Stimulated activated naive CD4-positive, alpha-beta T cell treated with Interleukin-2 at 50 U/mL for 16 hours (primary cell): ENCODE results near the gene OR2Z1.
"Not testable (repeated sequence)": the region's sequence is repeated elsewhere in the genome, so short reads cannot be mapped to it uniquely, and the experiment has no call there.

Experiments used
- DNase-seq: peaks from one replicate; lab custom pipeline; 2025; lab: John Stamatoyannopoulos, UW

Gene OR2Z1

GRCh38 chr19:8702350-8702749, 19.1 kb upstream of the OR2Z1 start:
- peak; percentile 48 for DNase-seq

GRCh38 chr19:8703223-8703622, 18.2 kb upstream of the OR2Z1 start:
- DNase-seq: no peak

- not testable (repeated sequence) for DNase-seq
Observed at GRCh38 chr19:8705304-8705703, 16.1 kb upstream of the OR2Z1 start.

- DNase-seq: no peak
Observed at GRCh38 chr19:8705742-8706141, 15.7 kb upstream of the OR2Z1 start.

- not testable (repeated sequence) for DNase-seq
Observed at GRCh38 chr19:8710337-8710736, 11.1 kb upstream of the OR2Z1 start.

GRCh38 chr19:8722032-8722431, 598 bp downstream of the OR2Z1 start:
- no peak for DNase-seq

- no peak for DNase-seq
Observed at GRCh38 chr19:8724276-8724675, 2.8 kb downstream of the OR2Z1 start.

- no peak for DNase-seq
Observed at GRCh38 chr19:8731428-8732169, 10.2 kb downstream of the OR2Z1 start.

GRCh38 chr19:8738377-8738776, 16.9 kb downstream of the OR2Z1 start:
- DNase-seq: no peak

GRCh38 chr19:8739291-8740065, 18.0 kb downstream of the OR2Z1 start:
- not testable (repeated sequence) for DNase-seq

- DNase-seq: not testable (repeated sequence)
Observed at GRCh38 chr19:8767257-8767656, 45.8 kb downstream of the OR2Z1 start.

GRCh38 chr19:8769265-8769664, 47.8 kb downstream of the OR2Z1 start:
- DNase-seq: not testable (repeated sequence)

GRCh38 chr19:8773587-8773986, 52.2 kb downstream of the OR2Z1 start:
- DNase-seq: not testable (repeated sequence)
